ENCODE results near the gene MPZL1.

DNA sequence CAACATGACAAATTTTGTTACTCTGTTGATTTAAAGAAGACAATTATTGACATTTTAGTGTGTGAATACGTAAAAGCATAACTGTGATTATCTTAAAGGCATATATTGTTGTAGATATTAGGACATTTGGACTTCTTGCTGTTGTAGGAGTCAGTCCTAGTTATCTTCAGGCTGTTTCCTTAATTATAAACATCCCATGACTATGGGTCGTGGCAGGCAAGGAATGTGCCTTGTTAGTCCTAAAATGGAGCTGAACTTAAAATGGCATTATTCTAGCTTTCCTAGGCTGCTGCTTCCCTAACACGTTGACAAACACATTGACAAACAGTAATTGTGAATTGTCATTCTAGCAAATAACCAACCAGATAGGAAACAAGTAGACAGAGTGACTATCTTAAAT, 4.4 kb upstream of the MPZL1 start:
- TF ChIP-seq POLR2AphosphoS5 (IDR thresholded peaks at IDR 0.05) (no peak), POLR2A (IDR thresholded peaks at IDR 0.05) (no peak)
- TF ChIP-seq, protein P1, sequence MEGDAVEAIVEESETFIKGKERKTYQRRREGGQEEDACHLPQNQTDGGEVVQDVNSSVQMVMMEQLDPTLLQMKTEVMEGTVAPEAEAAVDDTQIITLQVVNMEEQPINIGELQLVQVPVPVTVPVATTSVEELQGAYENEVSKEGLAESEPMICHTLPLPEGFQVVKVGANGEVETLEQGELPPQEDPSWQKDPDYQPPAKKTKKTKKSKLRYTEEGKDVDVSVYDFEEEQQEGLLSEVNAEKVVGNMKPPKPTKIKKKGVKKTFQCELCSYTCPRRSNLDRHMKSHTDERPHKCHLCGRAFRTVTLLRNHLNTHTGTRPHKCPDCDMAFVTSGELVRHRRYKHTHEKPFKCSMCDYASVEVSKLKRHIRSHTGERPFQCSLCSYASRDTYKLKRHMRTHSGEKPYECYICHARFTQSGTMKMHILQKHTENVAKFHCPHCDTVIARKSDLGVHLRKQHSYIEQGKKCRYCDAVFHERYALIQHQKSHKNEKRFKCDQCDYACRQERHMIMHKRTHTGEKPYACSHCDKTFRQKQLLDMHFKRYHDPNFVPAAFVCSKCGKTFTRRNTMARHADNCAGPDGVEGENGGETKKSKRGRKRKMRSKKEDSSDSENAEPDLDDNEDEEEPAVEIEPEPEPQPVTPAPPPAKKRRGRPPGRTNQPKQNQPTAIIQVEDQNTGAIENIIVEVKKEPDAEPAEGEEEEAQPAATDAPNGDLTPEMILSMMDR (IDR thresholded peaks at IDR 0.05), result no peak
